Activated CD4-positive, CD25-positive, alpha-beta regulatory T cell treated with anti-CD3 and anti-CD28 coated beads, Interleukin-2, amount 50 U/mL, for 72 hours (primary cell): Measurements from ENCODE around the gene KLRF2.

Experiments used
- DNase-seq: peaks from one replicate; pipeline ENCODE4 v3.0.0; 2021

Gene KLRF2

DNA sequence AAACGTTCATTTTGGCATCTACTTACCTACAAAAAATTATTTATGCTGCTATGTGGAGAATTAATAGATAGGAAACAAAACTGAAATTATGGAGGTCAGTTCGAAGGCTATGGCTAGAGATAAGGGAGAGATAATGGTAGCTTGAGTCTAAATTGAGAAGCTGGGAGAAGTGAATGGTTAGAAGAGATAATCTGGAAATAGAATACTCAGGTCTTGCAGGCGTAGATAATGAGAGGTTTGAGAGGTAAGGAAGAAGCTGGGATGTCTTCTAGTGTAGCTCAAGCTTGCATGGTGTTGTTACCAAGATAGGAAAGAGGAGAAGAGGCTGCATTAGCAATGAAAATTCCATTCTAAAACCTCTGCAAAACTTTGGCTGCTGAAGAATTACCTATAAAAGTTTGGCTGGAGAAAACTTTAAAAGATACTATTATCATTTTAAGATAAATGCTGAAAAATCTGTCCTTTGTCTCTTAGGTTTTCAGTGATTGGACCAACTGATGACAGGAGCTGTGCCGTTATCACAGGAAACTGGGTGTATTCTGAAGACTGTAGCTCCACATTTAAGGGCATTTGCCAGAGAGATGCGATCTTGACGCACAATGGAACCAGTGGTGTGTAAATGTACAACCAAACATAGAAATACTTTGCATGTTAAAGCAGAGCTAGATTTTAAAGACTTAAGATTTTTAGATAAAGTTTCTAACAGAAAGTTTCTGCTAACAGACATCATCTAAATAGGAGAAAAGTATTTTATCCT is 14.1 kb downstream of the KLRF2 start:
- DNase-seq = no peak

DNA sequence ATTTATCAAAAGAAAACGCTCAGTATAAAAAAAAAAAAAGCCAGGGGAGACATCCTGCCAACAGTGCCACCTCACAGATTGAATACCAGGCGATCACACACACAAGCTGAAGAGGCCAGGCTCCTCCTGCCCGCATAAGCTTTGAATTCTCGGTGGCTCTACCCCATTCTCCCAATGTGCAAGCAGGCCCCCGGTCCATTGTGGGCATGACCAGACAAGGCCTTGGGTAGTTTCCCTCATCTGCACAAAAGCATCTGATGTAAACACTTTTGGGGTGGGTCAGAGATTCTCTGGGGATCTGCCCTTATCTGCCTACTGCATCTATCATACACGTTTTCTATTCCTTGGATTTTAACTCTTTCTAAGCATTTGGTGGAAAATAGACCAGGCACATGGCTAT is 16.2 kb downstream of the KLRF2 start:
- DNase-seq = no peak

DNA sequence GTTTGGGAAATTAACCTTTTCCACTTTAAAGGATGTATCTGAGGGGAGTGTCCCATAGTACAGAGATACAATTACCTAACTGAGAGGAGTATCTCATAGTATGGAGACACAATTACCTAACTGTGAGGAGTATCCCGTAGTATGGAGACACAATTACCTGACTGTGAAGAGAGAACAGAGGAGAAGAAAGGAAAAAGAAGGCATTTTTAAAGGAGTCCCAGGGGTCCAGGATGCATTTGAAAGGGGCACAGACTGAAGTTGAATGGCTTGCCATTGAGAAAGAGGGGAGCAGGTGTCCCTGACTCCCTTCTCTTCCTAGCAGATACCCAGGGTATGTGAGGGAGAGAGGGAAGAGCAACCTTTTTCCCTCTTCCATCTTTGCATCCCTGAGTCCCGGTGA is 17.9 kb downstream of the KLRF2 start:
- DNase-seq = no peak

DNA sequence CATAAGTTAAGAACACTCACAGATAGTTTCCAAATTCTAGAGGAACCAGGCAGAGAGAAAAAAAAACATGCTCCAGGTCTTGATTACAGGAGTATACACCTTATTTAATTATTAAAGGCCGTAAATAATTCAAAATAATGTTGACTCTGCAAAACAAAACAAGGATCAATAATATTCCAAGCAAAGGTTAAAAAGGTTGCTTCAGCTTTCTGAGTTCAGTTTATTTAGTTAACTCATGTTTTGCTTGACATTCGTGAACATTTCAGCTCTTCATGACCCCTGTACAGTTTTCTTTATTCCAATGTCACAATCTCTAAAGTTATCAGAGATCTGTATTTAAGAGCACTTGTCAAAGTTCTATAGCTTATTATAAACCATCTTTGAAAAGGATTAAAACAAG is 19.6 kb downstream of the KLRF2 start:
- DNase-seq = no peak

DNA sequence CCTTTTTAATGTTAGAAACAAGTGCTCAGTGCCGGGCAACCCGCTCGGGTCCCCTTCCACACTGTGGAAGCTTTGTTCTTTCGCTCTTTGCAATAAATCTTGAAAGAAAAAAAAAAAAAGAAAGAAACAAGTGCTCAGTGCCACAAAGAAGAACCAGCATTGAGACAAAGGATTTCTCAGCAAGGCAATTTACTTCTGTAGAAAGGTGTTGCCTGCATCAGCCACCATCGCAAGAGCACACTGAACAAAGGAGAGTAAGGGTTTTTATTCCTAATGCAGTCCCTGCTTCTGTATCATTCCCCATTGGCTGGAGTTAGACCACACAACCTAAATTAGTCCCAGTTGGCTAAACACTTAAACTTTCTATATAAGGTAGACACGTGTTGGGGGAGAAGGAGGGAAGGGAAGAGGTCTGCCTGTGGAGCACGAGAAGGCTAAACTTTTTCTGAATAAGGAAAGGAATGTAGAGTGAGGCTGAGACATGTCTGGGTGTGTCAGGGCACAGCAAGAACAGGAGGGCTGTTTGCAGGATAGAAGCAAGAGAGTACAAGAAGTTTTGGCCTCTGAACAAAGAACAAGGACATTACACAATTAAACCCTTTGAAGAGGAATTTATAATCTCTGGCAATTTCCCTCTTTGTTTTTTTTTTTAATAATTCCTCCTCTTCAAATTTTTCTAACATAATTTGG is 21.4 kb downstream of the KLRF2 start:
- DNase-seq = no peak

DNA sequence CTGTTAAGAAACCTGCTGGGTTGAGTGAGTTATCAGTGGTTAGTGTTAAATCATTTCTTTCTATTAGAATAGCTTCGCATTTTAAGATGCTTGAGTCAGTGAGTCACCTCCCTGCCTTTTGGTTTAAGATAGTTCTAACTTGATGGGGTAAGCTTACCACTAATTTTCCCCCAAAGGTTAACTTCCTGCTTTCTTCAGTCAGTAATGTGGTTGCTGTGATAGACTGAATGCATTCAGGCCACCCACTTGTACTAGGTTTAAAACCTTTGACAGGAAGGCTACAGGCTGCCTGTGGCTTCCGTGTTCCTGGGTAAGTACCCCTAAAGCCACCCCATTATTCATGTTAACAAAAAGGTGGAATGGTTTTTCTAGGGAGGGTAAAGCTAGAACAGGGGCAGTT is 25.6 kb downstream of the KLRF2 start:
- DNase-seq = no peak

DNA sequence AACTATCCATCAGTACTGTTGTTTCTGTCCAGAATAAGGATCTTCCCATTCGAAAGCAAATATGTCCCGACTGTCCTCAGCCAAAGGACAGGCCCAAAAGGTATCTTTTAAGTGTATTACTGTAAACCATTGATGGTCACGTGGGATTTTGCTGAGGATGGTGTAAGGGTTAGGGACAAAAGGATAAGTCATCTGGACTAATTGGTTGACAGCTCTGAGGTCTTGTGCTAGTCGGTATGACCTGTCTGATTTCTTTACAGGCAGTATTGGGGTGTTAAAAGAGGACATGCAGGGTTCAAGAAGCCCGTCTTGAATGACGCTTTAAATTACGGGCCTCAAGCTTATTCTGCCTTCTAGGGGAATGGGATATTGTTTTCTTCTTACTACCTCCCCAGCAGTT is 26.5 kb downstream of the KLRF2 start:
- no peak for DNase-seq

DNA sequence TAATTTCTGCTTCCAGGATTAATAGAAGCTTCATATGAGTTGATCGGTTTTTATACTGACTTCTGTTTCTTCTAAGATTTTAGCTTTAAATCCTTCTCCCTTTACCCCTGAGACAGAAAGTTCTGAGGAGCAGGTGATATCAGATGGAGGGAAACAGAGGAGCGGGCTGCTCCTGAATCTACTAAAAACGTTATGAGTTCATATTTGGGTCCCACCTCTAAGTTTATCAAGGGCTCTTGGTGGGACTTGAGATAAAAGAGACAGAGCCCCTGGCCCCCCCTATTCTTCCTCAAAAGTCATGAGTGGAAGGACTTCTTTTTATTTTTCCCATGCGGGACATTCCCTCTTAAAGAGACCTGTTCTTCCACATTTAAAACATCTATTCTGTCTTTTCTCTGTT is 27.1 kb downstream of the KLRF2 start:
- no peak for DNase-seq

DNA sequence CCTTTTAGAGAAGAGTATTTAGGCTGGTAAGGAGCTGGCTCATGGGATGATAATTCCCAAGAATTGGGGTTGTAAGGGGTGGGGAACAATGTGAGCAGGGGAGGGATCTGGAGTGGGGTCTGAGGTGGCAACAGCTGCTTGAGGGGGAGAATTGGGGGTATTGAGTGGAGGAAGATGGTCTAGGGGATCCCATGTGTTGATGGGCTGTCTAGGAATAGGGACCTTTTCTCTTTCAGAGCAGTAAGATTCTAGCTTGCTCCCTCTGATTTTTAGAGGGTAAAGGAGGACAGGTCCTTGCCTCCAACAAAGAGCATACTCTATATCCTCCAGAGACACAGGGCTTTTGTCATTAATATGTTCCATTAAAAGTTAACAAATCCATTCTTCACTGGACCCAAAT is 28.4 kb downstream of the KLRF2 start:
- DNase-seq = no peak

DNA sequence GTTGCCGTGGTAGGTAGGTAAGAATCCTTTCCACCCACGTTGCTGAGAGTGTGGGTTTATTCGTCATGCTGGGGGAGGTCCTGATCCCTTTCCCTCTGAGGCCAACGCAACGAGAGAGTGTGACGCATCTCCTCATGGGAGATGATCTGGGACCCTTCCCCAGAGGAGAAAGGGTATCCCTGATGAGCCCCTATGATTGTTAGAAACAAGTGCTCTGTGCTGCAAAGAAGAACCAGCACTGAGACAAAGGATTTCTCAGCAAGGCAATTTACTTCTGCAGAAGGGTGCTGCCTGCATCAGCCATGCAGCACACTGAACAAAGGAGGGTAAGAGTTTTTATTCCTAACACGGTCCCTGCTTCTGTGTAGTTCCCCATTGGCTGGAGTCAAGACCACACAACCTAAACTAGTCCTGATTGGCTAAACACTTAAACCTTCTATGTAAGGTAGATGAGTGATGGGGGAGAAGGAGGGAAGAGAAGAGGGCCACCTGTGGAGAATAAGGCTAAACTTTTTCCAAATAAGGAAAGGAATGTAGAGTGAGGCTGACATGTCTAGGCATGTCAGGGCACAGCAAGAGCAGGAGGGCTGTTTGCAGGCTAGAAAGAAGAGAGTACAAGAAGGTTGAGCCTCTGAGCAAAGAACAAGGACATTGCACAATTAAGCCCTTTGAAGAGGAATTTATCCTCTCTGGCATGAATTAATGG is 29.6 kb downstream of the KLRF2 start:
- no peak for DNase-seq

DNA sequence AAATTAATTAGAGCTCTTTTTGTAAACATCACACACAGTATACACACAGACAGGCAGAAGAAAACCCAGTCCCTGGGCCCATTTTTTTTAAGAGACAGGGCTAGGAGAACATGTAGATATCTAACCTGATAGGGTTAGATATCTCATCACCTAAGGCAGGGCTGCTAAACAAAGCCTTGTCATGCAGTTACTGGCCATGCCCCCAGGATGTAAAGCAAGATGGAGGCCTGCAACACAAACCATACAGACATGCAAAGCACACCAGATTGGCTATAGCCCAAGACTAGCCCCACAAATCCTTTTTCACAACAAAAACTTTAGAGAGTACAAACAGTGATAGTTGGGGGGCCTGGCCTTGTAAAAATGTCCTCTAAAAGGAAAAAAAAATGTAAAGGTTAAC is 30.4 kb downstream of the KLRF2 start:
- no peak for DNase-seq

DNA sequence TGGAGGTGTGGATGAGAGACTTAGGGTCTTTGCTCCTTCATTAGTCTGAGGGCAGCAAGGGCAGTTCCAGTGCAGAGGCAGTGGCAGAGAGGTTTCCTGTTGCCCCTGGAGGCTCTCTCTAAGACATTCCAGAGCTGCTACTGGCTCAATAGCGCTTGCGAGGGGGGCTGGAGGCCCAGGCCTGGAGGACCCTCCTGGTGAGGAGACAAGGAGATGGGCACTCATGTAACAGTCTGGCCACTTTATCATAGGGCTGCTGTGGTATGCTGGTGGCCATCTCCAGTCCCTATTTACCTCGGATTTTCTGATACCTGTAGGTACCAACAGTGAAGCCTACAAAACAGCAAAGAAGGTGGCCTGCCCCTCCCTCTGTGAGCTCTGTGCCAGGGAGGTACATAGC is 38.2 kb downstream of the KLRF2 start:
- DNase-seq = no peak

DNA sequence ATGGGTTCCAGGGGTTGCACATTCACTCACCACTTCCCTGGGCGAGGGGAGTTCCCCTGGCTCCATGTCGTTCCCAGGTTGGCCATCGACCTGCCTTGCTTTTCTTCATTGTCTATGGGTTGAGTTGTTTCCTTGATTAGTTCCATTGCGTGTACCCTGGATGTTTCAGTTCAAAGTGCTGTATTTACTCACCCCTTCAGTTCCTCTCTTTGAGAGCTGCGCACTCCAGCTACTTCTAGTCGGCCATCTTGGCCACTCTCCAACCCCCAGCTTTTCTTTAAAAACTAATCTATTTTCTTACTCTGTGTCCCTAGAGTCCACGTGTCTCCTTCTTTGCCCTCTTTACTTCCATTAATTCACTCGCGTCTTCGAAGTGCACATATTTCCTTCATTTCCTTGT is 39.2 kb downstream of the KLRF2 start:
- no peak for DNase-seq

DNA sequence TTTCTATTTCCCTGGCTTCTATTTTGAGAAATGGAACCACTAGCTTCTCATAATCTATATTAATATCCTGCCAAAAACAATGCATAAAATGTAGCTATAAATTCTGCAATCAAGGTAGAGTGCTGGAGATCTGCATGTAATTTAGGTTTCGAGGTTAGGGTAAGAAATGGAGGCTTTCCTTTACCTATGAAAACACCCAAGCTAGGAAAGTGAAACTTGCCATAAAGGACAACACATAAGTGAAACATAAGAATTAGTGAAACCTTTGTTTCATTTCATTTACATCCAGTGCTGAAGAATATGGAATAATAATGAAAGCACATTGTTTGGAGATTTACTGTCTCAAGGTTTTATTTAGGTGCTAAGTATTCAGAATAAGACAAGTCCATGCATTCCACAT is 41.1 kb downstream of the KLRF2 start:
- DNase-seq = no peak

DNA sequence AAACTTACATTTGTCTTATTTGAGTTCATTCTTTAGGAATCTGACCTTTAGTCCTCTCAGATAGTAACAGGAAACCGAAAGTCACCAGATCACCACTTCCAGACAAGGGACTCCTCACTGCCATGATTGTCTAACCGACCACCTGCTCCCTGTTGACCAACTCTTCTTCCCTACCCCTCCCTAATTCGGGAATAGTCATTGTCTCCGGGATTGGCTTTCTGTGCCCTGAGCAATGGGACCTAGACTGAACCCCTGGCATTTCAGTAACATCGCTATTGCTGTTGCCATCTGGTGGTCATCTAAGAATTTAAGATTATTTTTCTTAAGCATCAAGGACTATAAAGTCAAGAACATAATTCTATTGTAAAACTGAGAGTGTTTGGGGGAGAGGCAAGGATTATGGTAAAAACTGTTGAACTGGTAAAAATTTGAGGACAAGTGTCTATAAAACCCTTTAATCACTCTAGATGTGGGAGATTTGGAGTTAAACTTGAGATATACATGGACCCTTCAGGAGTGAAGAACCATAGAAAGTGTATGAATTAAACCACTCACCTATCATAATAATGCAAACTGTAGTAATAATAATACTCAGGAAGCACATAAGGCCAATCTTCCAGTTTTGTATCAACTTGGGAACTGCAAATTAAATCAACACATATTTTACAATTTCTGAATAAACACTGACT is 44.6 kb downstream of the KLRF2 start:
- DNase-seq = no peak

DNA sequence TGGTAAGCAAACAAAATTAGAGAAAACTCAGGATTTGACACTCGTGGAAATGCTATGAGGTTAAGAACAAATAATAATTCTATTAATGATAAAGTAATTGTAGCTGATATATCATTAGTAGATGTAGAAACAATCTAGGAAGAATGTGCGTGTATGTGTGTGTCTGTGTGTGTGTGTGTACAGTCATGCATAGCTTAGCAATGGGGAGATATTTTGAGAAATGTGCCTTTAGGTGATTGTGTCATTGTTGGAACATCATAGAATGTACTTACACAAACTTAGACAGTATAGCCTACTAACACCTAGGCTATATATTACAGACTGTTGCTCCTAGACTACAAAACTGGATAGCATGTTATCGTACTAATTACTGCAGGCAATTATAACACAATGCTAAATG is 45.6 kb downstream of the KLRF2 start:
- DNase-seq = no peak

DNA sequence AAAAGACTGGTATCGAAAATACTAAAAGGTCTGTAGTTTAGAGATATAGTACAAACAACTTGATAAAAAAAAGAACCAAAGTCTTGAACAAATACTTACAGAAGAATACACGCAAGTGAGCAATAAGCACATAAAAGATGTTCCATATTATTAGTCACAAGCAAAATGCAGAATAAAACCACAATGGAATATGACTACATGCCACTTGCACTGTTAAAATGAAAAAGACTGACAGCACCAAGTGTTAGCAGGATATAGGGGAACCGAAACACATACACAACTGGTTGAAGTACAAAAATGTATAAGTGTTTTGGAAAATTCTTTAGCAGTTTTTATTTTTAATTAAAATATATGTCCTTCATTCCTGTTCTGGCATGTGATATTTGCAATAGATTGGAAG is 47.3 kb downstream of the KLRF2 start:
- DNase-seq = no peak

DNA sequence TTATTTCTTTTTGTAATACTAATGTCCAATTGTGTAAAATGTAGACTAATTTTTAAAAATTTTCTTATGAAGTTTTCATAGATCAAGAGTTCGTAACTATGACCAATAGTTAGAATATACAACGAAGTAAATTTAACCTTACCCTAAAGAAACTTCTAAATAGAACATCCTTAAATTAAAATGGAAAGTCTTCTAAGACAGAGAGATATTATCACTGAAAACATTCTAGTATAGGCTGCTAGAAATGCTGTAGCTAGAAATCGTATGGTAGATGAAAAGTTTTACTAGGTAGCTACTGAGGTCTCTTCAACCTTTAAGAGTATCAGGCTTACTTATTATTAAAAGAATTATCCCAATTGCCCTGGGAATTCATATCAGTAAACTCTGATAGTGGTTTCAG is 50.0 kb downstream of the KLRF2 start:
- no peak for DNase-seq

DNA sequence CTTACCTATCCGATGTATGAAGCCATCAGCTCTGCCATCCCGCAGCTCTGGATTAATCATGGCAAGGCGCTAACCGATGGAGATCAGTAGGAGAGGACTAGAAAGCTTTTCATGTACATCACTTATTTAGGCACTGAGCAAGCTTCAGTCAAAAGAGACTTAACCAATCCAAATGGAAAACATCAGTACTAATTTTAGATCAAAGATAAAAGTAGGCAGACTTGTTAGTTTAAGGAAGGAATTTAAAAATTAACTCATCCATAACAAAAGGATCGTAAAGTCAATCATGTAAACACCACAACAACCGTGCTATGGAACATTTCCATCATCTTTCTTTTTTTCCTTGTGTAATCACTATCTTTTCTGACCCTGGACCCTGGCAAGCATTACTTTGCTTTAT is 51.0 kb downstream of the KLRF2 start, which contains the start of gene CLEC2A:
CLEC2A (minus strand) TSS at position 101 of the 400 bp plus-strand sequence; CDS start at position 60, 41 bp downstream.
- DNase-seq = no peak

DNA sequence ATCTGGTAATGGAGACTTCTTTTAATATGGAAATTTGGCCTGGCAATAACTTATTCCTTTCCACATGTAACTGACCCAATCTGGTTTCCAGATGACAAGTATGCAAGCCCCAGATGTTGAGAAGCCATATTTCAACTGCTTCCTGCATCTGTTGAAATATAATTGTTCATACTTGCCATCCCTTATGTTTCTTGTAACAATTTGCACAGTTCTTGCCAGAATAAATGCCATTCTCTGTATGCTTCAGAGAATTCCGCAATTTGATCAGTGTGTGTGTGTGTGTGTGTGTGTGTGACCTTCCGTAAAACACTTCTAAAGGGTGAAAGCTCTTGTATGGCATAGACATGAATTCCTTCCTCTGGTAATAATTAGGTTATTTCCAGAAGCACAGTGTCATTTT is 52.7 kb downstream of the KLRF2 start:
- DNase-seq = no peak

DNA sequence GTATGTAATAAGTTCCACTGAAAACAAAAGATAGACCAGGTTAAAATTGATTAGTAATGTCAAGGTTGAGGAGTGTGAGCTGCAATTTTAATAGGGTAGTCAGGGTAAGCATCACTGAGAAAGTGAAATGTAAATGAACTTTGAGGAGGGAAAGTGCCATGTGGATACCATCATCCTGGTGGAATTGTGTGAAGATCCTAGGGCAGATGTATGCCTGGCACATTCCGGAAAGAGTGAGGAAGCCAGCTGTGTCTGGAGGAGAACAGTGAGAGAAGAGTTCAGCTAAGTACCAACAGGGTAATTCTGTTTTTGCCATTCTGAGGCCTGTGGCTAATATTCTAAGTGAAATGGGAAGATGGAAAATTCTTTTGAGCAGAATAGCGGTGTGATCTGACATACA is 53.7 kb downstream of the KLRF2 start:
- DNase-seq = no peak

DNA sequence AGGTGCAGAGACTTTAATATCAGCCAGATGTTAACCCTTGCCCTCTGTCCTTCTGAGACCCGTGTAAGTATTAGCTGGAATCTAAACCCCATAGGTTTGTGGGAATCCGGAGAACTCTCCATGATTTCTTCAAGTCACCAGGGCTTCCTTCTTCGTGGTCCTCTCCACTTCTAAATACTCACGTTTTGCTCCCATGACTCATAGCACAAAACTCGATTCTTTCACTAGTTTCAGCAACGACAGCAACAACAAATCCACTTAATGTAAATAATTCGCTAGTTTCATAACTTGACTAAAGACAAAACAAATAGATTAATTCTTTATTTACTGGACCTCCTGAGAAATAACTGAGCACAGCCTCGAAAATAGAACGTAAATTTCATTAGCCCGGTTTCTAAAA is 55.3 kb downstream of the KLRF2 start:
- no peak for DNase-seq

DNA sequence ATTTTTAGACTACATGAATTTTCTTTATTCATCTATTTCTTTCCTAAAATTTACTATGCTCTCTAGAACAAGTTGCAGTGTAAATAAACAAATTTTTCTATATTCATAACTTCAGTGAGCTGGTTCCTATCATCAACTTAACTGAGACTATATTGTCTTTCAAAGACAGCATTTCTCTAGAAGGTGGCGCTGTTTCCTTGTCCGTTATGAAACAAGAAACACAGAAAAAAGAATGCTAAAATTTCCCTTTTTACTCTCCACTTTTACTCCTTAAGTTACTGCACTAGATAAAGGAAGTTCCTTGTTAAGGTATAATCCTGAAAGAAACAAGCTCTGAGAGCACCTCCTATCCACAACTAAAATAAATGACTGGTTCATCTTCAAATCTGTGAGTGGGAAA is 59.1 kb downstream of the KLRF2 start:
- DNase-seq = no peak

DNA sequence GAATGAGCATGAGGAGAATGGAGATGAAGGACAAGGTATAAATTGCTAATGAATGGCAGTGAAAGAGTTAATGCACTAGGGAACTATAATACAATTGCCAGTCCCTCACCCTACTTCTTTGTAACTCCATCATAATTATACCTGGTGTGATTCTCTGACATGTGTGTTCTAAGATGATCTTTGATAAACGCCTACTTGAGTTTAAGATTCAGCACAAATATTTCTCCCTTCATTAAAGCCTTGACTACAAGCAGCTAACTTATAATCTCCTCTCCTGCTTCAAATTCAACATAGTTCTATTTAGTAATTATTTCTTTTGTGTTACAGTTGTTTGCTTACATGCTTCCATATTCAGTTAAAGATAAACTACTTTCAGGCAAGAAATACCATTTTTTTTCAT is 60.5 kb downstream of the KLRF2 start:
- DNase-seq = no peak
